Right lung (tissue), 5 donors: ENCODE measurements around the gene GRAMD1A. TPM values are rescaled to one million over a fixed set of nuclear protein-coding genes. Genes with fewer than 3 reads are reported as not detected.
"Not testable (repeated sequence)": the region's sequence is repeated elsewhere in the genome, so short reads cannot be mapped to it uniquely, and the experiment has no call there.

Experiments
- DNase-seq, 2 donors: peaks; one replicate each; pipeline ENCODE4 v3.0.0-alpha.2; 2013
- polyA plus RNA-seq, 5 donors: library from polyadenylated mRNA; unstranded; fragments of 120-200 nt; gene quantifications; one replicate each; pipeline versions ENCODE4 v1.2.1 to v1.2.3, GENCODE V29; 2013; ENCODE audit warnings: inconsistent platforms in 1 of 5, low replicate concordance in 1 of 5; ENCODE audit not compliant: insufficient read length in 5 of 5, insufficient read depth in 1 of 5

Gene GRAMD1A
- polyA plus RNA-seq, 5 donors, result 87.3 to 123 (median 118) TPM

GRCh38 chr19:34974646-34975045 is 25.5 kb upstream of the GRAMD1A start:
- no peak for DNase-seq

GRCh38 chr19:34975056-34975455 is 25.1 kb upstream of the GRAMD1A start:
- no peak for DNase-seq

DNA sequence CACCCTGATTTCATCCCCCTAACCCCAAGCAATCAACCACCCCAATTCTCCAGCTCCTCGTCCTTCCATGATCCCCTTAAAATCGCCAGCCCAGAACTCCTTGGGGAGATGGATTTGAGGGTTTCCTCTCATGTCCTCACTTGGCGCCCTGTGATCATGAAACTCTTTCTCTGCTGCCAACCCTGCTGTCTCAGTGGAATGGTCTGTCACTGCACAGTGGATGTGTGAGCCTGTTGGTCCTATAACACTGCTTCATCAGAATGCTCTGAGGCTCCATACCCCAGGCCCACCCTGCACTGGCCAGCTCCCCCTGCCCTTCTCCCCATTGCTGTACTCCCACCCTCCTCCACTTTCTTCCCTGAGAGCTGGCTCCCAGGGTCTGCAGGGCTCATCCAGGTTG is 23.5 kb upstream of the GRAMD1A start:
- no peak for DNase-seq

- no peak for DNase-seq
Measured at GRCh38 chr19:34979819-34980640, 20.1 kb upstream of the GRAMD1A start.

- DNase-seq, result no peak
Measured at GRCh38 chr19:34982275-34982674, 17.8 kb upstream of the GRAMD1A start.

- no peak for DNase-seq
Measured at GRCh38 chr19:34983786-34984185, 16.3 kb upstream of the GRAMD1A start.

DNA sequence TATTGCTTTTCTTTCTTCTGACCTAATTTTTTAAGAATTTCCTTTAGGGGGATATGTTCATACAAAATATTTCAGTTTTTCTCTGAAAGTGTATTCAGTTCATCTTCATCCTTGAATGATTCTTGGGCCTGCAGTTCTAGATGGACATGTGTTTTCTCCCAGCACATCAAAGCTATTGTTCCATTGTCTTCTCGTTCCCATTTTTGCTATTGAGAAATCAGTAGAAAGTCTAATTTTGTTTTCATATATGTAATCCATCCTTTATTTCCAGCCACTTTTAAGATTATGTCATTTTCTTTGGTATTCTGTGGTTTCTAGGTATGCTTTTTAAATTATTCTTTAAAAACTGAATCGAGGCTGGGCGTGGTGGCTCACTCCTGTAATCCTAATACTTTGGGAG is 15.8 kb upstream of the GRAMD1A start:
- DNase-seq, result no peak

GRCh38 chr19:34985249-34986022 is 14.7 kb upstream of the GRAMD1A start:
- peak in 1 of 2 donors; percentile 55 for DNase-seq

GRCh38 chr19:34988119-34988518 is 12.0 kb upstream of the GRAMD1A start:
- DNase-seq, result no peak

GRCh38 chr19:34989298-34989697 is 10.8 kb upstream of the GRAMD1A start:
- DNase-seq, result no peak

DNA sequence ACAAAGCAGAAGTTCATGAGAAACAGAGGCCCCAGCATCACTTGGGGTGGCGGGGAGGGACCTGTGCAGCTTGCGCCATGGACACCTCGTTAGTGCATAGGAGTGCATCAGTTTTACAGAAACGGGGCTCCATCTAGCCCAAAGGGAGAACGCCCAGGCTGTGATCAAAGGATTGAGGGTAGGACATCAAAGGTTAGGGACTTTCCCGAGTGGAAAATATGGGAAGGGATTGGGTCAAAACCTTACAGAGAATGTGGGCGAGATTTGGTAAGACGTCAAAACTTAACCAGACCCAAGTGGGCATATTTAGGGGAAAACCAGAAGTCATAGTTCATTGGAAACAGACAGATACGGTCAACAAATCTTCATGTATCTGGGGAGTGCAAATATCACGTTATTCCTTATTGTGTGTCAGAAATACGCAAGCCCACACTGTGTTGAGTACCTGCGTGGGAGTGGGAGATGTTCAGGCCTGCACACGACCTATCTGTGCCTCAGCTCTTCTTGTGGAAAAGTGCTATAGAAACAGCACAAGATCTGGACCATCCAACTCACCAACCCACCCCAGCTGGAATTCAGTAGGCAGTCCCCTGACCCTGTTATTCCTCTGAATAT is 9.4 kb upstream of the GRAMD1A start:
- no peak for DNase-seq

DNA sequence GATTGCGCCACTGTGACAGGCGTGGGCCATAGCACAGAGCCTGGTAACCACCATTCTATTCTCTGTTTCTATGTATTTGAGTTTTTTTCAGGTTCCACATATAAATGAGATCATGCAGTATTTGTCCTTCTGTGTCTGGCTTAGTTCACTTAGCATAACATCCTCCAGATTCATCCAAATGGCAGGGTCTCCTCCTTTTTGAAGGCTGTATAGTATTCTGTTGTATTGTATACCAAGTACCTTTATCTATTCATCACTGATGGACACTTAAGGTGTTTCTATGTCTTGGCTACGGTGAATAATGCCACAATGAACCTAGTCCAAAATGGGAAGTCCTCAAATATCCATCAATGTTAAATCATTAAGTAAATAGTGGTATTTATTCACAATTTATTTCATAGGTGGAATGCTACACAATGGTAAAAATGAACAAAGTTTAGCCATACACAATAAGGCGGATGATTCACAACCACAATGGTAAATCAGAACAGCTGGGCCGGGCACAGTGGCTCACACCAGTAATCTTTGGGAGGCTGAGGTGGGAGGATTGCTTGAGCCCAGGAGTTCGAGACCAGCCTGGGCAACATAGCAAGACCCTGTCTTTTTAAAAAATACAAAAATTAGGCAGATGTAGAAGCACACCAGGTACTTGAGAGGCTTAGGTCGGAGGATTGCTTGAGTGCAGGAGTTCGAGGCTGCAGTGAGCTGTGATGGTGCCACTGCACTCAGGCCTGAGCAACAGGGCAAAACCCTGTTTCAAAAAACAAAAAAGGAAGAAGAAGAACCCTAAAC is 8.4 kb upstream of the GRAMD1A start:
- no peak for DNase-seq

- not testable (repeated sequence) for DNase-seq
Measured at GRCh38 chr19:34992582-34992981, 7.5 kb upstream of the GRAMD1A start.

- DNase-seq, result no peak
Measured at GRCh38 chr19:34994286-34994642, 5.9 kb upstream of the GRAMD1A start.

- no peak for DNase-seq
Measured at GRCh38 chr19:34994643-34995541, 5.2 kb upstream of the GRAMD1A start.

DNA sequence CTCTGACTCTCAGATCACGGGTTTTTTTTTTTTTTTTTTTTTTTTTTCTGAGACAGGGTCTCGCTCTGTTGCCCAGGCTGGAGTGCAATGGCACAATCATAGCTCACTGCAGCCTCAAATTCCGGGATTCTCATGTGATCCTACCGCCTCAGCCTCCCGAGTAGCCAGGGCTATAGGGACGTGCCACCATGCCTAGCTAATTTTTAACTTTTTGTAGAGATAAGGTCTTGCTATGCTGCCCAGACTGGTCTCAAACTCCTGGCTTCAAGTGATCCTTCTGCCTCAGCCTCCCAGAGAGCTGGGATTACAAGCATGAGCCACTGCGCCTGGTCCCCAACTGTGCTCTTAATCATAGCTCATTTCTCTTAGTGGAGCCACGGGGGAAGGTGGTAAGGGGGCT is 4.6 kb upstream of the GRAMD1A start:
- DNase-seq, result no peak

GRCh38 chr19:34997071-34997617 is 3.0 kb upstream of the GRAMD1A start:
- no peak for DNase-seq

GRCh38 chr19:34998224-34998623 is 1.9 kb upstream of the GRAMD1A start:
- DNase-seq, result not testable (repeated sequence)

GRCh38 chr19:34998777-34999497 is 1.2 kb upstream of the GRAMD1A start:
- peak in 1 of 2 donors; percentile 64 for DNase-seq

GRCh38 chr19:35000338-35000646 is 169 bp downstream of the GRAMD1A start:
- DNase-seq, result no peak
